Right ventricle myocardium inferior (tissue), 1 donor: Measurements from ENCODE around the gene TCF3. TPM values are rescaled to one million over a fixed set of nuclear protein-coding genes. Genes with fewer than 3 reads are reported as not detected.
"Not testable (repeated sequence)": the region's sequence is repeated elsewhere in the genome, so short reads cannot be mapped to it uniquely, and the experiment has no call there.

Experiments
- ATAC-seq: fragments of 200-7000 bp; cut with Tn5 transposase; one replicate; pipeline ENCODE4 v1.9.1; 2020; ENCODE audit warnings: mild to moderate bottlenecking, moderate library complexity
- DNase-seq: peaks from one replicate; pipeline ENCODE4 v3.0.0; 2021; ENCODE audit errors: missing footprints
- intact Hi-C: fragments of 100-400 bp; cut with DNase I; formaldehyde crosslinking; loops from one replicate; pipeline ENCODE4 v1.11.0; 2022
- long read RNA-seq: library from polyadenylated mRNA; unstranded; transcript quantifications from one replicate; pipeline ENCODE4 v2.0.0, GENCODE V29; 2021
- total RNA-seq: library from RNA; stranded (reverse); fragmentation: NEBNext Ultra II Directional; extraction: Animal tissue kit (Norgen Biotek cat#: 25700); gene quantifications from one replicate; pipeline ENCODE4 v1.2.1, GENCODE V29; 2021
- donor health status: DM: no; HTN: yes; CAD: no; lungs with severe emphysema.

Gene TCF3
- total RNA-seq, result 25.3 TPM
- long read RNA-seq, full-length matches to known transcripts, result 1 of 15 reads
- long read RNA-seq, partial matches to known transcripts, result 7 of 15 reads
- long read RNA-seq, other reads (novel, unspliced or antisense), result 7 of 15 reads

DNA sequence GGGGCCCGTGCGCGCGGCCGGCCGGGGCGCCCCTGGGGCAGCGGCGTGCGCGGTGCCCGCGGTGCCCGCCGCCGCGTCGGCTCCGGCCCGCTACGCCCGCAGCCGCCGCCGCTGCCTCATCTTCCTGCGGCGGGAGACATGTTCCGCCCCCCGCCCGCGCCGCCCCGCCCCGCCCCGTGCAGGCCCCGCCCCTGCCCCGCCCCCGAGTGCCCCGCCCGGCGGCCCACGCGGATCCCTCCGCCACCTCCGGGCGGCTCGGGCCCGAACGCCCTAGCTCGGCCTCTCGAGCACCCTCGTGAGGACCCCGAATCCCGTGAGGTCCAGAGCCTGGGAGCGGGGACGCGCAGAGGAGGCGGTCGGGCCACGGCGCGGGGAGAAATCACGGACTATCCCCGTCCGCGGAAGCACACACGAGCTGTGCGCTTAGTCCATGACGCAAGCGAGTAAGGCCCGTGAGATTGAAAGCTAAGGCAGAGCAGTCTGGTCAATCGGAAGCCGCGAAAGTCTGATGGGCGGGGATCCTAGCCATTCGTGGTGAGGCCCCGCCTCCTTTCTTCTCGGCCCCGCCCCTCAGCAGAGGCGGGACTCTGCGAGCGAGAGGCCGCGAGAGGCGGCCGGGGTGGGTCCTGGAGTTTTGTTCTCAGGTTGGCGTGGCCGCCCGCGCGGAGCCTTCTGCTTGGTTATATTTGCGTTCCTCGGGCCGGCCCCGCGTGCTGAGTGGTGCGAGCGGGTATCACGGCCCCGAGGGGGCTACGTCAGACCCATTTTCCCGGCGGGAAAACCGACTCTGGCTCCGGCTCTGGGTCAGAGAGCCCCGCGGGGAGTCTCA, at the start of gene TCF3:
Gene TCF3, minus strand, starts transcription at position 145 of the 829 bp plus-strand sequence. CDS start 2,367 bp downstream, outside the sequence.
- peak; percentile 99 for ATAC-seq
- intact Hi-C loops, result loop anchor here (2.0 to 5.0 kb wide), 2 partner anchors 46 to 85 kb away; partner anchors contain the start of gene MEX3D
- peak; percentile 99 for DNase-seq

DNA sequence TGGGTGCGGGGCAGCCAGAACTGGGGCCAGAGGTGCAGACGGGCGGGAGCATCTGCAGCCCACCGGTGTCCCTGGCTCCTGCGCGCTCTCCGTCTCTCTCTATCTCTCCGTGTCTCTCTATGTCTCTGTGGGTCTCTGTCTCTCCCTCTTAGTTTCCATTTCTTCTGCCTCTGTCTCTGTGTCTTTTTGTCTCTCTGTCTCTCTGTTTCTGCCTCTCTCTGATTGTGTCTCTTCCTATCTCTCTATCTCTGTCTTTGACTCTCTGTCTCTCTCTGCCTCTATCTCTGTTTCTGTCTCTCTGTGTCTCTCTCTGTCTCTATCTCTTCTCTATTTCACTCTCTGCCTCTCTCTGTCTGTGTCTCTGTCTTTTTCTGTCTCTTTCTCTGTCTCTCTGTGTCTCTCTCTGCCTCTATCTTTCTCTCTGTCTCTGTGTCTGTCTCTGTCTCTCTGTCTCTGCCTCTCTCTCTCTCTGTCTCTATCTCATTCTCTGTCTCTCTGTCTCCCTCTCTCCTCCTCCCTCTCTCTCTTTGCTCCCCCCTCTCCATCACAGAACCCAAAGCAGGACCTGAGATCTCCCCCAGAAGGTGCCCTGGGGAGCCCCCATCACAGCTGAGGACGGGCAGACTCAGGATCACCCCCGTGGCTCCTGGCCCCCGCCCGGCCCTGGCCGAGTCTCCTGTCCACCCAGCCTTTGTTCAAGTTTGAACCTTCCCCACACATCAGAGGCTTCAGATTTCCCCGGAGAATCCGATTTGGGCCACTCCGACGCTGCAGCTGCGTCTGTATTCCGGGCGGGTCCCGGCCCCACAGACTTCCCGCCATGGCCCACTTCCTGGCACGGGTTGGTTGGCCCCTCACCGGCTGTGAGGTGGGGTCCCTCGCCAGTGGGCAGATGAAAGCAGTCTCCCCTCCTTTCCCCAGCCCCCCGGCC, 48.6 kb upstream of the TCF3 start:
- intact Hi-C loops, result no loop called here
- peak; percentile 59 for DNase-seq
- ATAC-seq, result no peak

DNA sequence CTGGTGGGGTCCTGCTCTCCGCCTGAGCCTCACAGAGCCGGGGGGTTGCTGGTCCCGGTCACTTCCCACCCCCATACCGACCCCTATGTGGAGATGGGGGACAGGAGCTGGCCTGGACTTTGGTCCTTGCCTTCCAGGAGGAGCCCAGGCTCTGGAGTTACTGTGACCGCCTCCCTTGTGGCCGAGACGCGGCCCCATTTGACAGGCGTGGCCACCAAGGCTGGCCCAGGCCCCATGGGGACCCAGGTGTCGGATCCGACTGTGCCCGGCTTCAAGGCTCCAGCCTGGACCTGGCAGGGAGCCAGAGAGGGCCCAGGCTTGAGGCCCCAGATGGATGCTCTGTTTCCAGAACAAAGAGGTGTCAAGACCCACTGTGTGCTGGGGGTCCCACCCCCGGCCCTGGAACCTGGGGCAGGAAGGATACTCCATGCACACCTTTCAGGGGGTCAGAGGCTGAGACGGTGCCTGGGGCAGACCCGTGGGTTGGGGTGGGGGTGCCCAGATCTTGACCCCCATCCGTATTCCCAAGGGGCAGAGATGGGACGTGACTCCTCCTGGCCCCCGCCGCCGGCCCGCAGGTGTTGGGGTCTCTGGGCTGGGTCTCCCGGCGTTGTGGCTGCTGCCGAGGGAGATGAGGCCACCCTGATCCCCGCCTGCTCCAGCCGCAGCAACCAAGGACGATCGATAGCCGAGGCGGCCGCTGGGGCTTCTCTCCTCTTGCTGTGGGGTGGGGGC, 47.8 kb upstream of the TCF3 start:
- intact Hi-C loops, result no loop called here
- ATAC-seq (peak; percentile 16), DNase-seq (peak; percentile 37)

DNA sequence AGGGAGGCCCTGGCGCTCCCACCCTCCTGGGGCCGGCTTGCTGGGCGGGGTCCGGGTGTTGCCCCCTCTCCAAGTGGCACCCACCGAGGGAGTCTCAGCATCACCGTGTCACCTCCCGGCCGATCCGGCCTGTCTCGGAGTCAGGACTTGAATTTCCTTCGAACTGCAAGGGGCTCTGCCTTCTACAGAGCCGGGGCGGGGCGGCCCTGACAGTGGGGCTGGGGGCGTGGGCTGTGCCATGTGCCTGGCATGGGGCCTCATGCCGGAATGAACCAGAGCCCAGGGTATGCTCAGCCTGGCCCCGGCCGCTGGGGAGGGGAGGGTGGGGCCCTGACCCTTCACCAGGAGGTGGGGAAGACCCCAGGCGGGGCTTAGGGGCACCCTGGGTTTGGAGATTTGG, 47.0 kb upstream of the TCF3 start:
- no peak for ATAC-seq
- DNase-seq, result peak; percentile 27
- intact Hi-C loops, result no loop called here

DNA sequence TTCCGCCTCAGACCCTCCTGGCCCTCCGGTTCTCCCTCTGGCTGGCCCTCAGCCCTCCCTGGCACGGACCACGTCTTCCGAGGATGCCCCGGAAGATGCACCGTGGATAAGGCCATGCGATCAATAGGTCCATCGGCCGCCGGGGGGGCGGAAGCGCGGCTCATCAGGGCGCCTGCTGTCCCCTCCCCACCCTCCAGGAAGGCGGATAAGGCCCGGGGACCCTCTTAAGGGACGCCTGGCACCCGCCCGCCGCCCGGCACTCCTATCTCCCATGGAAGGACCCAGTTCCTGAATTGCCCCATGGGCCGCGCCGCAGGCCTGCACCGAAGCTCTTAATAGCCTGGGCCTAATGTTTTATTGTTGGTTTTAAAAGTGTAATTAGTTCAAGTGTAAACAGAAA, 46.2 kb upstream of the TCF3 start:
- ATAC-seq, result no peak
- peak; percentile 27 for DNase-seq
- intact Hi-C loops, result no loop called here

DNA sequence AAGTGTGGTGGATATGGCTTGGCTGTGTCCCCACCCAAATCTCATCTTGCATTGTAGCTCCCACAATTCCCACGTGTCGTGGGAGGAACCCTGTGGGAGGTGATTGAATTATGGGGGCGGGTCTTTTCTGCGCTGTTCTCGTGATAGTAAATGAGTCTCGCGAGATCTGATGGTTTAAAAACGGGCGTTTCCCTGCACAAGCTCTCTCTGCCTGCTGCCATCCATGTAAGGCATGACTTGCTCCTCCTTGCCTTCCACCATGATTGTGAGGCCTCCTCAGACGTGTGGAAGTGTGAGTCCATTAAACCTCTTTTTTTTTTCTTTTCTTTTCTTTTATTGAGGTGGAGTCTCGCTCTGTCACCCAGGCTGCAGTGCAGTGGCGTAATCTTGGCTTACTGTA, 43.1 kb upstream of the TCF3 start:
- intact Hi-C loops, ATAC-seq: not testable (repeated sequence)
- peak; percentile 1 for DNase-seq

DNA sequence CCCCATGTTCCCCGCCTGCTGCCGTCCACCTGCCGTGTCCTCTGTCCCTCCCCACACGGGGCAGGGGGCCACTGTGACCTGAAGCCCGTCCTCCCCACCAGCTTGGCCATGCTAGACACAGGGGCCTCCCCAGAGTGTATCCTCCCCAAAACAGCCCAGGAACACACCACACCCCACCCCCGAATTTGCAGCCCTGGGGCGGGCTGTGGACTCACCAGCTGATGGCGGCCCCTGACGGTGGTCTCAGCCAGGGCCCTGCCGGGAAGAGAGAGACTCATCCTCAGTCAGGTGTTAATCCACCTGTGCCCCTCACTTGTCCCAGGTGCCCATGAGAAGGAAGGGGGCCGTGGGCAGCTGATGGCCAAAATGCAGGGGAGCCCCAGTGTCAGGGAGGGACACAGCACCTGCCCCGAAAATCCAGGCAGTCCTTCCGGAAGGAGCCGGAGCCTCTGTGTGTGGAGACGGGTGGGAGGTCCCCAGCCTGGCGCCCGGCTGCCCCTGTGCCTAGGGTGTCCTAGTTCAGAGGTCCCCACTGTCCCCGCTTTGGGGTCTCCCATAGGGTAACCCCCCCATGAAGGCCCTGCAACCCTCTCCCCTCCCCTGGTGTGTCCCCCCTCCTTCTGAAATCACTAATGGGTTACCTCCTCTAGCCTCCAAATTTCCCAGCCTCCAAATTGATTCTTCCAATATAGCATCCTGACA, 39.3 kb upstream of the TCF3 start:
- intact Hi-C loops, result no loop called here
- no peak for ATAC-seq
- peak; percentile 21 for DNase-seq

DNA sequence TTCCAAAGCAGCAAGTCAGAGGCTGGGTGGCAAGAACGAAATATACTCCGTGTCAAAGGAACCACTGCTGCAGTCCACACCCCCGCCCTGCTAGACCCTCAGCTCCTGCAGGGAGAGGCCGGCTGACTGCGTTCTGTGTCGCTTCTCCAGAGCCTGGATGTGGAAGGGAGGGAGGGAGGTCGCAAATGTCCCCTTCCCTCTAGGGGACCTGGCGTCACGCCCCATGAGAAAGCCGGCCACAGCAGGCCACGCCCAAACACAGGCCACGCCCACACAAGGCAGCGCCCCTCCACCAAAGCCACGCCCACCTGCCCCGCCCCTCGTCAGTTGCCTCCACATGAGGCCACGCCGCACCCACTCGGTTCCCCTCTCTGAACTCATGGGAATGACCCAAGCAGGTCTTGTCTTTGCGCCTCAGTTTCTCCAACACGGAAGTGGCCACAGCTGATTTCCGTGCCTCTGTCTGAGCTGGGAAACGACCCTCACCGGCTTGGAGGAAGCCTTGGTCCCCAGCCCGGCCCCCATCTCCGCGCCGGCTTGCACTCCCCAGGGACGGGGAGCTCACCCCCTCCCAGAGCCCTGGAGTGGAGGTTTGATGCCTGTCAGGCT, 38.4 kb upstream of the TCF3 start:
- no peak for ATAC-seq
- intact Hi-C loops, result no loop called here
- DNase-seq, result peak; percentile 74

DNA sequence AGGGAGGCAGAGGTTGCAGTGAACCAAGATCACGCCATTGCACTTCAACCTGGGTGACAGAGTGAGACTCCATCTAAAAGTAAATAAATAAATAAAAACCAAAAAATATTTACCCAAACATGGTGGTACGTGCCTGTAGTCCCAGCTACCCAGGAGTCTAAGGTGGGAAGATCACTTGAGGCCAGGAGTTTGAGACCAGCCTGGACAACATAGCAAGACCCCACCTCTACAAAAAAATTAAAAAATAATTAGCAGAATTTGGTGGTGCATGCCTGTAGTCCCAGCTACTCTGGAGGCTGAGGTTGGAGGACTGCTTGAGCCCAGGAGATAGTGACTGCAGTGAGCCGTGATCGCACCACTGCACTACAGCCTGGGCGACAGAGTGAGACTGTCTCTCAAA, 33.4 kb upstream of the TCF3 start:
- intact Hi-C loops, ATAC-seq, DNase-seq: not testable (repeated sequence)

DNA sequence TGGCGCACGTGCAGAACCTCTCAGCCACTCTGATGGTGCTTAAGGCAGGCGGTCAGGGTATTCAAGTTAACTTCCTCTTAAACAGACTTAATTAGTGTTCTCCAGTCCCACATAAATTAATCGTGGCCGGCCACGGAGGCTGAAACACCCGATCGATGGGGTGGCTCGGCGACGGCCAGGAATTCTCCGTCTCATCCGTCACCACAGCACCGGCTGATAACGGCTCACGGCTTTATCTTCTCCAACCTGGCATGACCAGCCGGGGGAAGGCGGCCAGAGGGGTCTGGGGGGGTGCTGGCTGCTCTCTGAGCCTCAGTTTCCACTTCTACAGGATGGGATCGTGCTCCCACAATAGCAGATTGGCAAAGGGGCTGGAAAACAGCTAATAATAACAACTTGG, 32.6 kb upstream of the TCF3 start:
- peak; percentile 53 for DNase-seq
- no peak for ATAC-seq
- intact Hi-C loops, result no loop called here

DNA sequence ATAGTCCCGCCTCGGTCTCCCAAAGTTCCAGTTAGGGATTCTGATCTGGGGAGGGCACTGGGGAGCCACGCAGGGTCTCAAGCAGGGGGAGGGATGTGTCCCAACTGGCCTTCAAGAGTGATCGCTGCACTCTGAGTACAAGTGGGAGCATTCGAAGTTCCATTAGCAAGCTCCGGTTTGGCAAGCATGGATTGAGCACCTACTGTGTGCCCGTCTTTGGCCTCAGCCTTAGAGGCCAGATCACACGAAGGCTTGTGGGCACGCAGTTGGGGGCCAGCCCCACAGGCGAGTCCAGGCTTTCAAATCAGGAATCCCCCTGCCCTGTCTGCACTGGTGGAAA, 32.1 kb upstream of the TCF3 start:
- intact Hi-C loops, result no loop called here
- ATAC-seq, result no peak
- peak; percentile 50 for DNase-seq

DNA sequence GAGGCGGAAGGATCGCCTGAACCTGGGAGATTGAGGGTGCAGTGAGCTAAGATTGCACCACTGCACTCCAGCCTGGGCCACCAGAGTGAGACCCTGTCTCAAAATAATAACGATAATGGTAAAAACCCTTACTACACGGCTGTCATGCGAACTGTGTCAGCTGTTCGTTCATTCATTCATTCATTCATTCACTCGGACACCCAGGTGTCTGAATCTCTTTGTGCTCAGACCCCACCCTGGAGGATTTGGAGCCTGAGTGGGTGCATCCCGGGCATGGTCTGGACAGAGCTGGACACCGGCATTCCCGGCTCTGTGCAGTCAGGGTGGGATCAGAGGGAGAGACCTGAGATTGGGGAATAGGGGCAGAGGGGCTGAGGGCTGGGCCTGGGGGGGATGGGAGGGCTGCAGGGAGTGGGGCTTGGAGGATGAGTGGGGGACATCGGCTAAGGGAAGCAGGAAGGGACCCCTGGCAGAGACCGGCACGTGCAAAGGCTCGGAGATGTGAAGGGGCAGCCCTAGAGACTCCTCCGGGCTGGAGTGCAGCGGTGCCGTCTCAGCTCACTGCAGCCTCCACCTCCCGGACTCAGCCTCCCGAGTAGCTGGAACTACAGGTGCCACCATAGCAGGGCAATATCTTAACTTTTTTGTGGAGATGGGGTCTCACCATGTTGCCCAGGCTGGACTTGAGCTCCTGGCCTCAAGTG, 31.6 kb upstream of the TCF3 start:
- ATAC-seq (no peak), DNase-seq (peak; percentile 31)
- intact Hi-C loops, result no loop called here

DNA sequence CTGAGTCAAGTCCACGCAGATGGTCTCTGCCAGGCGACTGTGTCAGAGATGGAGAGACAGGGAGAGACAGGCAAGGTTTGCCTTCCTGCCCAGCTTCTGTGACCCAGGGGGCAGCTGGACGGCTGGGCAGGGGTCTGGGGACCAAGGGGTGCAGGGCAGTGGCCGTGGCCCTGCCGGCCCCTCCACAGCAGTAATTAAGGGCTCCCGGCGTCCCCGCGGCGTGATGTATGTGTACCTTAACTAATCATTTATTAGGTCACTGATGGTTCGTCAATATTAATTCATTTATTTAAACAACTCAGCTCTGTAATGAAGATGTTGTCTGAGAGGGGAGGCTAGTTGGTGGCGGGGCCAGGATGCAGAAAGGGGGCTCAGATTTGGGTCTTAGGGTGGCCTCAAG, 28.6 kb upstream of the TCF3 start:
- no peak for ATAC-seq
- peak; percentile 37 for DNase-seq
- intact Hi-C loops, result no loop called here

DNA sequence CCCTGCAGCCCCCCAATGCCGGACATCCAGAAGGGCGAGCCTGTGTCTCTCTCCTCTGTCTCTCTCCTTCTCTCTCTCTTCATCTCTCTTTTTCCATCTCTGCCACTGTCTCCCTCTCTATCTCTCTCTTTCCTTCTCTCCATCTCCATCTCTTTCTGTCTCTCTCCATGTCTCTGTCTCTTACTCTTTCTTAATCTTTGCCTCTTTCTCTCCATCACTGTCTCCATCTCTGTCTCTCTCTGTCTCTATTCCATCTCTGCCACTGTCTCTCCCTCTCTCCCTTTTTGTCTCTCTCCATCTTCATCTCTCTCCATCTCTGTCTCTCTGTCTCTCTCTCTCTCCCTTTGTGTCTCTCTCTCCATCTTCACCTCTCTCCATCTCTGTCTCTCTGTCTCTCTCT, 25.7 kb upstream of the TCF3 start:
- ATAC-seq, result no peak
- intact Hi-C loops, result no loop called here
- no peak for DNase-seq

DNA sequence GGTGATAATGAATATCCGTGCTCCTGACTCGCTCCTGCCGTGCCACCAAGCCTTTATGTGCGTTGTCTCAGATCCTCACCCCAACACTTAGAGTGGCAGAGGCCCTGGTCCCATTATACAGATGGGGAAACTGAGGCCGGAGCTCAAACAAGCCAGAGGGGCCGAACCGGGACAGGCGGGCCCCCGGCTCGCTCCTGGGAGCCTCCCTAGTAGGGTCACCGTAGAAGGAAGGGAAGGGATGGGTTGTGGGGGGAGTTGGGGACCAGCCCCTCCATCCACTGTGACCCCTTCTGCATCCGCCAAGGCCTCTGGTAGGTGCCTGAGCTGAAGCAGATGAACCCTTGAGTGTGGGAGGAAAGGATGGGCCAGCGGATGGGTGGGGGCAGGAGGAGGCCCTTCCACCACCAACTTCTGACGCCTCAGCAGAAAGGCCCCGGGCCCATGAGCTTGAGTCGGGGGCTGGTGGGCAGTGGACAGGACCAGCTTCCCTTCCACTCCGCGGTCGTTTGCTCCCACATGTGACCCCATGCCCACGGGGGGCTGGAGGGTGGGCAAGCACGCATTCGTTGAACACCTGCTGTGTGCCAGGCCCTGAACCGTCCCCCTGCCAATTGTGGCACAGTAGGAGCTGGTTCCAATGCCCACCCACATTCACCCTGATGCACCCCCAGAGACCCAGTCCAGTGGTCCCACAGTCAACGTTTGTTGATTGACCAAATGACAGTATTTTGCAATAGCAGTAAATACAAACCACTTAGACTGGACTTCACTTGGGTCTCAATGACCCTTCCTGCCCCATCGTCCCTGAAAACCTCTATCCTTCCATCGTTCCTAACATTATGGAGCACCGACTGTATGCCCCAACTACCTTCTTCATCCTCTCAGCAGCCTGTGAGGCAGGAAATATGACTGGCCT, 24.2 kb upstream of the TCF3 start:
- intact Hi-C loops, result no loop called here

DNA sequence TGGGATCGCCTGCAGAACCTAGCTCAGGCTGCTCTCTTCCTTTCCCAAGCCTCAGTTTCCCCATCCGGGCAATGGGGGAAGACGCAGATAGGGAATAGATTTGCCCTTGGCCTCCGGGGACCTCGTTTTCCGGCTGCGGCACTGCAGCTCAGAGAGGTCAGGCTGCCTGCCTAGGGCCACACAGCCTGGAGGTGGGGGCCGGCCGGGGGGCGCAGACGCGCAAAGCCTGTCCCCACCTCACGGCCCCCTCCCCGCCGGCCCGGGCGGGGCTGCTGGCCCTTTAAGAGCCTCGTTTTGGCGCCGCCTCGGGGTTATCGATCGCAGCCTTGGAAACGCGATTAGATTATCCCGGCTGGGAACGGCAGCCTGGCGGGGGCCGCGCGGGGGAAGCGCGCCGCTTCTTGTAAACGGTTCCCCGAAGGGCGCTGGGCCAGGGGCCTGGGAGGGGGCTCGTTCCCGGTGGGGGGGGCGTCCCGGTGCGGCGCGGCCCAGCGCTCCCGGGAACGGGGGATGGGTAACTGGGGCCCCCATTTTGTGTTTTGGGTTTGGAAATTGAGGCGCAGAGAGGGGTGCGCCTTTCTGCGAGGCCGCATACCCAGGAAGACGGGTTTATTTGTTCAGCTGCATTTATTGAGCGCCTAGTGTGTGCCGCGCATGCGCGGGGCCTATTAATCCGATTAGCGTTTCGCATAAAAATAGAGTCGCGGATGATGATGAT, 23.4 kb upstream of the TCF3 start:
- DNase-seq, result peak; percentile 47
- no peak for ATAC-seq
- intact Hi-C loops, result no loop called here

More for the DNA sequence above, 24.2 kb upstream of the TCF3 start:
- DNase-seq (peak; percentile 68), ATAC-seq (no peak)
